ENCODE results near the gene FGGY.
A peak's percentile ranks its signal among the peaks of the same experiment; 100 is the strongest.
"Not testable (repeated sequence)": the region's sequence is repeated elsewhere in the genome, so short reads cannot be mapped to it uniquely, and the experiment has no call there.

The FGGY gene

GRCh38 chr1:59570524-59570923 lies 273.6 kb downstream of the FGGY start:
- no peak overlapping the region for H3K4me3 ChIP-seq (ENCODE audit: control insufficient read depth, low read depth, low read length)
- TF ChIP-seq CTCF (IDR thresholded peaks at IDR 0.05; ENCODE audit: control insufficient read depth, insufficient read depth, low read depth, low read length, missing control alignments) = no peak

GRCh38 chr1:59574085-59574484 lies 277.2 kb downstream of the FGGY start:
- DNase-seq (ENCODE audit: low read depth) = peak; percentile 76
- peak; percentile 9 for TF ChIP-seq CTCF (IDR thresholded peaks at IDR 0.05; ENCODE audit: control insufficient read depth, insufficient read depth, low read depth, low read length, missing control alignments)
- H3K4me3 ChIP-seq (ENCODE audit: control insufficient read depth, low read depth, low read length) = no peak overlapping the region

More at GRCh38 chr1:59570524-59570923, 273.6 kb downstream of the FGGY start:
- DNase-seq (ENCODE audit: low read depth) = no peak

- H3K4me3 ChIP-seq (ENCODE audit: control insufficient read depth, low read depth, low read length) = no peak overlapping the region
- no peak for DNase-seq (ENCODE audit: low read depth)
- TF ChIP-seq CTCF (IDR thresholded peaks at IDR 0.05; ENCODE audit: control insufficient read depth, insufficient read depth, low read depth, low read length, missing control alignments) = no peak
These were observed 280.9 kb downstream of the FGGY start for GRCh38 chr1:59577774-59578173.

GRCh38 chr1:59579222-59579621 lies 282.3 kb downstream of the FGGY start:
- no peak overlapping the region for H3K4me3 ChIP-seq (ENCODE audit: control insufficient read depth, low read depth, low read length)
- no peak for DNase-seq (ENCODE audit: low read depth)
- no peak for TF ChIP-seq CTCF (IDR thresholded peaks at IDR 0.05; ENCODE audit: control insufficient read depth, insufficient read depth, low read depth, low read length, missing control alignments)

GRCh38 chr1:59580257-59580656 lies 283.4 kb downstream of the FGGY start:
- TF ChIP-seq CTCF (IDR thresholded peaks at IDR 0.05; ENCODE audit: control insufficient read depth, insufficient read depth, low read depth, low read length, missing control alignments) = no peak
- DNase-seq (ENCODE audit: low read depth) = no peak
- H3K4me3 ChIP-seq (ENCODE audit: control insufficient read depth, low read depth, low read length) = no peak overlapping the region

- not testable (repeated sequence) for H3K4me3 ChIP-seq (ENCODE audit: control insufficient read depth, low read depth, low read length); DNase-seq (ENCODE audit: low read depth)
These were observed 295.5 kb downstream of the FGGY start for GRCh38 chr1:59592410-59592809.

- no peak for TF ChIP-seq CTCF (IDR thresholded peaks at IDR 0.05; ENCODE audit: control insufficient read depth, insufficient read depth, low read depth, low read length, missing control alignments)
- H3K4me3 ChIP-seq (ENCODE audit: control insufficient read depth, low read depth, low read length) = no peak overlapping the region
- DNase-seq (ENCODE audit: low read depth) = no peak
These were observed 296.0 kb downstream of the FGGY start for GRCh38 chr1:59592924-59593323.
